ENCODE data around the gene ADAM12. TPM values are rescaled to one million over a fixed set of nuclear protein-coding genes. Genes with fewer than 3 reads are reported as not detected.

Gene ADAM12
- total RNA-seq, 1 experiment from 2014 or later = 16.8 TPM

DNA sequence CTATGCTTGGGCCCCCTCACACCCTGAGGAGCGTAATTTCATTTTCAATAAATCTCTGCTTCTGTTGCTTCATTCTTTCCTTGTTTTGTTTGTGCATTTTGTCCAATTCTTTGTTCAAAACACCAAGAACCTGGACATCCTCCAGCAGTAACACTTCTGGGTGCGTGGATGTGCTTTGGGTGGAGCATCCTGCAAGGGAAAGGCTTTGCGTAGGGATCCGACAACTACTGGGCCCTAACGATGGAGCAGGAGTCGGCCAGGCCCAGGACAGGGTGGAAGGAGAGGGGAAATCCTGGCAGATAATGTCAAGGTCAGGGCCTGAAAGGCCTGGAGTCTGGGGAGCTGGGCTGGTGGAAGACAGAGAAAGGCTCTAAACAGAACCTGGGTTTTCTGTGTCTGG, 231.8 kb downstream of the ADAM12 start:
- Histone ChIP-seq H3K36me3 (ENCODE audit: low read depth) (no peaks in the 10 kb centered on the region), H3K4me2 (no peak overlapping the region), H3K9me2 (ENCODE audit: insufficient read depth) (no peaks in the 10 kb centered on the region), H3K4me1 (replicated peaks; ENCODE audit: insufficient read depth) (no peaks in the 10 kb centered on the region), H3K4me3 (no peak overlapping the region), H3K9me3 (ENCODE audit: insufficient read depth, low read depth) (no peaks in the 10 kb centered on the region), H3K27ac (no peak overlapping the region), H4K20me1 (ENCODE audit: insufficient read depth) (no peaks in the 10 kb centered on the region), H3F3A (ENCODE audit: insufficient read depth, low read depth) (no peaks in the 10 kb centered on the region), H3K79me2 (ENCODE audit: low read depth) (no peaks in the 10 kb centered on the region), H3K27me3 (ENCODE audit: insufficient read depth, low read depth) (no peaks in the 10 kb centered on the region), H2AFZ (no peak overlapping the region)
- POLR2A ChIA-PET (ENCODE audit: unreplicated experiment) = no interaction called here
- CTCF ChIA-PET = no interaction called here
- intact Hi-C loops (cut with micrococcal nuclease; ENCODE audit: unreplicated experiment) = no loop called here
- no peak for DNase-seq
- TF ChIP-seq EZH2 (IDR thresholded peaks at IDR 0.05; ENCODE audit: low read depth) = no peak
- TF ChIP-seq CTCF (conservative IDR thresholded peaks at IDR 0.05) = no peak
- BruUV-seq (replicated peaks) = no TSS peak

GRCh38 chr10:126156012-126156411, 232.3 kb downstream of the ADAM12 start:
- no peak overlapping the region for H2AFZ ChIP-seq
- no peak overlapping the region for H3K4me3 ChIP-seq
- no peaks in the 10 kb centered on the region for H4K20me1 ChIP-seq (ENCODE audit: insufficient read depth)
- H3K36me3 ChIP-seq (ENCODE audit: low read depth) = no peaks in the 10 kb centered on the region
- ChIA-PET POLR2A (ENCODE audit: unreplicated experiment) (no interaction called here), CTCF (no interaction called here)
- intact Hi-C loops (cut with micrococcal nuclease; ENCODE audit: unreplicated experiment) = no loop called here
- BruUV-seq (replicated peaks) = no TSS peak
- no peak overlapping the region for H3K27ac ChIP-seq
- H3K4me2 ChIP-seq = no peak overlapping the region
- no peaks in the 10 kb centered on the region for H3F3A ChIP-seq (ENCODE audit: insufficient read depth, low read depth)
- no peaks in the 10 kb centered on the region for H3K4me1 ChIP-seq (replicated peaks; ENCODE audit: insufficient read depth)
- H3K79me2 ChIP-seq (ENCODE audit: low read depth) = no peaks in the 10 kb centered on the region
- no peaks in the 10 kb centered on the region for H3K9me3 ChIP-seq (ENCODE audit: insufficient read depth, low read depth)
- no peaks in the 10 kb centered on the region for H3K27me3 ChIP-seq (ENCODE audit: insufficient read depth, low read depth)
- TF ChIP-seq EZH2 (IDR thresholded peaks at IDR 0.05; ENCODE audit: low read depth) = no peak
- no peak for TF ChIP-seq CTCF (conservative IDR thresholded peaks at IDR 0.05)
- no peaks in the 10 kb centered on the region for H3K9me2 ChIP-seq (ENCODE audit: insufficient read depth)
- no peak for DNase-seq

- Histone ChIP-seq H3F3A (ENCODE audit: insufficient read depth, low read depth) (no peaks in the 10 kb centered on the region), H3K4me3 (no peak overlapping the region), H3K27ac (no peak overlapping the region), H3K79me2 (ENCODE audit: low read depth) (no peaks in the 10 kb centered on the region), H3K4me2 (no peak overlapping the region), H3K4me1 (replicated peaks; ENCODE audit: insufficient read depth) (no peaks in the 10 kb centered on the region), H4K20me1 (ENCODE audit: insufficient read depth) (no peaks in the 10 kb centered on the region), H3K9me2 (ENCODE audit: insufficient read depth) (no peaks in the 10 kb centered on the region), H3K9me3 (ENCODE audit: insufficient read depth, low read depth) (no peaks in the 10 kb centered on the region), H3K27me3 (ENCODE audit: insufficient read depth, low read depth) (no peaks in the 10 kb centered on the region), H3K36me3 (ENCODE audit: low read depth) (no peaks in the 10 kb centered on the region), H2AFZ (no peak overlapping the region)
- ChIA-PET POLR2A (ENCODE audit: unreplicated experiment) (no interaction called here), CTCF (no interaction called here)
- no peak for TF ChIP-seq EZH2 (IDR thresholded peaks at IDR 0.05; ENCODE audit: low read depth)
- TF ChIP-seq CTCF (conservative IDR thresholded peaks at IDR 0.05) = no peak
- BruUV-seq (replicated peaks) = no TSS peak
- DNase-seq = no peak
- intact Hi-C loops (cut with micrococcal nuclease; ENCODE audit: unreplicated experiment) = no loop called here
Observed at GRCh38 chr10:126155528-126155927, 232.7 kb downstream of the ADAM12 start.
